Karpas-422 (cell line): ENCODE measurements around the gene EFNA5. TPM values are rescaled to one million over a fixed set of nuclear protein-coding genes. Genes with fewer than 3 reads are reported as not detected.

Source experiments
- DNase-seq: peaks from one replicate; pipeline ENCODE4 v3.0.0-alpha.2; 2015
- H2AFZ ChIP-seq: fragments of 200-600 bp; sonication (generic); 2 replicates; pipeline ENCODE4 v1.6.1; 2014; ENCODE audit warnings: antibody characterized with exemption, low read length, mixed read lengths
- H3K27ac ChIP-seq: fragments of 200-600 bp; sonication (generic); 2 replicates; pipeline ENCODE4 v1.5.1; 2014; ENCODE audit warnings: mild to moderate bottlenecking, low read length, moderate library complexity
- H3K27me3 ChIP-seq: fragments of 200-600 bp; sonication (generic); 2 replicates; pipeline ENCODE4 v1.6.1; 2014; ENCODE audit warnings: low read length, mixed read lengths
- H3K36me3 ChIP-seq: fragments of 200-600 bp; sonication (generic); 2 replicates; pipeline ENCODE4 v1.6.1; 2014; ENCODE audit warnings: low read length, mixed read lengths; ENCODE audit not compliant: insufficient read depth
- H3K4me1 ChIP-seq: fragments of 200-600 bp; sonication (generic); 2 replicates; pipeline ENCODE4 v1.6.1; 2014; ENCODE audit warnings: mild to moderate bottlenecking, low read length, mixed read lengths
- H3K4me2 ChIP-seq: fragments of 200-600 bp; sonication (generic); 2 replicates; pipeline ENCODE4 v1.6.1; 2014; ENCODE audit warnings: low read length, low read depth, mild to moderate bottlenecking; ENCODE audit not compliant: poor library complexity, severe bottlenecking
- H3K4me3 ChIP-seq: fragments of 200-600 bp; sonication (generic); 2 replicates; pipeline ENCODE4 v1.5.1; 2014; ENCODE audit warnings: mild to moderate bottlenecking, antibody characterized with exemption, low read length, mixed read lengths
- H3K79me2 ChIP-seq: fragments of 200-600 bp; sonication (generic); 2 replicates; pipeline ENCODE4 v1.6.1; 2014; ENCODE audit warnings: mild to moderate bottlenecking, low read length, mixed read lengths
- H3K9ac ChIP-seq: fragments of 200-600 bp; sonication (generic); 2 replicates; pipeline ENCODE4 v1.6.0; 2014; ENCODE audit warnings: low read length
- H3K9me2 ChIP-seq: fragments of 200-600 bp; sonication (generic), shearing (Covaris generic); replicated peaks from 2 replicates; pipeline ENCODE4 v1.6.0; 2014; ENCODE audit warnings: mild to moderate bottlenecking, low read length, moderate library complexity; ENCODE audit not compliant: insufficient read depth
- H3K9me3 ChIP-seq: fragments of 300-700, 200-600 bp; sonication (generic); 2 replicates; pipeline ENCODE4 v1.6.1; 2014; ENCODE audit warnings: low read length, mixed read lengths
- H4K20me1 ChIP-seq: fragments of 200-600 bp; sonication (generic); 2 replicates; pipeline ENCODE4 v1.6.1; 2014; ENCODE audit warnings: mild to moderate bottlenecking, antibody characterized with exemption, low read length, low read depth; ENCODE audit not compliant: insufficient read depth
- total RNA-seq: library from RNA; depleted of rRNA; stranded (reverse); fragments of >200 nt; shearing (Covaris generic); gene quantifications from 2 replicates; pipeline ENCODE4 v1.2.3, GENCODE V29; 2014; ENCODE audit warnings: low replicate concordance

Gene EFNA5
- total RNA-seq, 1 experiment from 2014 or later, result not detected

- Histone ChIP-seq H3K27ac (no peak overlapping the region), H3K9ac (no peak overlapping the region), H3K9me2 (no peaks in the 10 kb centered on the region), H3K36me3 (no peaks in the 10 kb centered on the region), H2AFZ (no peak overlapping the region), H3K9me3 (no peaks in the 10 kb centered on the region), H3K4me2 (no peak overlapping the region), H3K4me3 (no peak overlapping the region), H4K20me1 (no peaks in the 10 kb centered on the region), H3K4me1 (no peaks in the 10 kb centered on the region), H3K27me3 (no peaks in the 10 kb centered on the region), H3K79me2 (no peaks in the 10 kb centered on the region)
- no peak for DNase-seq
Measured at GRCh38 chr5:107555425-107556090, 115.2 kb downstream of the EFNA5 start.

- Histone ChIP-seq H3K4me1 (no peaks in the 10 kb centered on the region), H3K36me3 (no peaks in the 10 kb centered on the region), H3K27me3 (no peaks in the 10 kb centered on the region), H4K20me1 (no peaks in the 10 kb centered on the region), H3K9me2 (no peaks in the 10 kb centered on the region), H3K9ac (no peak overlapping the region), H3K4me2 (no peak overlapping the region), H3K4me3 (no peak overlapping the region), H3K9me3 (no peaks in the 10 kb centered on the region), H3K79me2 (no peaks in the 10 kb centered on the region), H2AFZ (no peak overlapping the region), H3K27ac (no peak overlapping the region)
- DNase-seq, result no peak
Measured at GRCh38 chr5:107554776-107555424, 115.8 kb downstream of the EFNA5 start.

GRCh38 chr5:107553117-107553555 lies 117.6 kb downstream of the EFNA5 start:
- DNase-seq, result no peak
- H3K9me3 ChIP-seq, result no peaks in the 10 kb centered on the region
- no peaks in the 10 kb centered on the region for H3K36me3 ChIP-seq
- no peak overlapping the region for H2AFZ ChIP-seq
- no peaks in the 10 kb centered on the region for H3K27me3 ChIP-seq
- H3K9ac ChIP-seq, result no peak overlapping the region
- no peak overlapping the region for H3K4me2 ChIP-seq
- no peaks in the 10 kb centered on the region for H3K4me1 ChIP-seq
- H3K79me2 ChIP-seq, result no peaks in the 10 kb centered on the region
- no peaks in the 10 kb centered on the region for H4K20me1 ChIP-seq
- H3K27ac ChIP-seq, result no peak overlapping the region
- H3K9me2 ChIP-seq, result 0 out of 2 replicates have a peak, but pooled peaks cover 2% of the 10 kb centered on the region
- no peak overlapping the region for H3K4me3 ChIP-seq

GRCh38 chr5:107551088-107551487 lies 119.6 kb downstream of the EFNA5 start:
- Histone ChIP-seq H4K20me1 (no peaks in the 10 kb centered on the region), H3K4me3 (no peak overlapping the region), H3K4me2 (no peak overlapping the region), H3K27me3 (no peaks in the 10 kb centered on the region), H3K4me1 (no peaks in the 10 kb centered on the region), H3K79me2 (no peaks in the 10 kb centered on the region), H3K9me3 (no peaks in the 10 kb centered on the region), H3K9ac (no peak overlapping the region), H3K27ac (no peak overlapping the region), H3K36me3 (no peaks in the 10 kb centered on the region), H3K9me2 (0 out of 2 replicates have a peak, but pooled peaks cover 2% of the 10 kb centered on the region), H2AFZ (no peak overlapping the region)
- no peak for DNase-seq

- H3K4me2 ChIP-seq, result no peak overlapping the region
- no peak overlapping the region for H3K9ac ChIP-seq
- H3K9me2 ChIP-seq, result 0 out of 2 replicates have a peak, but pooled peaks cover 2% of the 10 kb centered on the region
- no peaks in the 10 kb centered on the region for H4K20me1 ChIP-seq
- H3K4me1 ChIP-seq, result no peaks in the 10 kb centered on the region
- no peaks in the 10 kb centered on the region for H3K27me3 ChIP-seq
- no peaks in the 10 kb centered on the region for H3K79me2 ChIP-seq
- no peak for DNase-seq
- no peak overlapping the region for H3K4me3 ChIP-seq
- H3K36me3 ChIP-seq, result no peaks in the 10 kb centered on the region
- H3K27ac ChIP-seq, result no peak overlapping the region
- H2AFZ ChIP-seq, result no peak overlapping the region
- H3K9me3 ChIP-seq, result no peaks in the 10 kb centered on the region
Measured at GRCh38 chr5:107549567-107549966, 121.2 kb downstream of the EFNA5 start.

GRCh38 chr5:107548477-107548876 lies 122.3 kb downstream of the EFNA5 start:
- no peaks in the 10 kb centered on the region for H3K79me2 ChIP-seq
- no peak overlapping the region for H3K9ac ChIP-seq
- H3K36me3 ChIP-seq, result no peaks in the 10 kb centered on the region
- no peak for DNase-seq
- H2AFZ ChIP-seq, result no peak overlapping the region
- no peak overlapping the region for H3K27ac ChIP-seq
- no peaks in the 10 kb centered on the region for H3K27me3 ChIP-seq
- no peak overlapping the region for H3K4me3 ChIP-seq
- H3K4me1 ChIP-seq, result no peaks in the 10 kb centered on the region
- H3K9me3 ChIP-seq, result no peaks in the 10 kb centered on the region
- H3K9me2 ChIP-seq, result 0 out of 2 replicates have a peak, but pooled peaks cover 2% of the 10 kb centered on the region
- H4K20me1 ChIP-seq, result no peaks in the 10 kb centered on the region
- H3K4me2 ChIP-seq, result no peak overlapping the region

- no peaks in the 10 kb centered on the region for H3K4me1 ChIP-seq
- 0 out of 2 replicates have a peak, but pooled peaks cover 2% of the 10 kb centered on the region for H3K9me2 ChIP-seq
- no peaks in the 10 kb centered on the region for H3K79me2 ChIP-seq
- H2AFZ ChIP-seq, result no peak overlapping the region
- H3K9me3 ChIP-seq, result no peaks in the 10 kb centered on the region
- H3K4me2 ChIP-seq, result no peak overlapping the region
- no peak overlapping the region for H3K4me3 ChIP-seq
- no peak overlapping the region for H3K9ac ChIP-seq
- no peak for DNase-seq
- no peaks in the 10 kb centered on the region for H4K20me1 ChIP-seq
- H3K27ac ChIP-seq, result no peak overlapping the region
- no peaks in the 10 kb centered on the region for H3K27me3 ChIP-seq
- no peaks in the 10 kb centered on the region for H3K36me3 ChIP-seq
Measured at GRCh38 chr5:107546719-107547118, 124.0 kb downstream of the EFNA5 start.

GRCh38 chr5:107545486-107545885 lies 125.3 kb downstream of the EFNA5 start:
- DNase-seq, result no peak
- Histone ChIP-seq H3K9me3 (no peaks in the 10 kb centered on the region), H3K27me3 (no peaks in the 10 kb centered on the region), H3K9ac (no peak overlapping the region), H3K4me1 (no peaks in the 10 kb centered on the region), H3K36me3 (no peaks in the 10 kb centered on the region), H3K4me2 (no peak overlapping the region), H3K27ac (no peak overlapping the region), H2AFZ (no peak overlapping the region), H3K79me2 (no peaks in the 10 kb centered on the region), H3K9me2 (0 out of 2 replicates have a peak, but pooled peaks cover 2% of the 10 kb centered on the region), H4K20me1 (no peaks in the 10 kb centered on the region), H3K4me3 (no peak overlapping the region)
